Activated CD4-positive, alpha-beta T cell treated with anti-CD3 and anti-CD28 coated beads, Interleukin-2, amount 10 ng/mL, durations not matched to agents 24 days and 14 days (primary cell): Measurements from ENCODE around the gene ABCC1. TPM values are rescaled to one million over a fixed set of nuclear protein-coding genes. Genes with fewer than 3 reads are reported as not detected.
"Not testable (repeated sequence)": the region's sequence is repeated elsewhere in the genome, so short reads cannot be mapped to it uniquely, and the experiment has no call there.

Experiments
- DNase-seq: peaks from one replicate; pipeline ENCODE4 v3.0.0; 2022
- H3K27ac Mint-ChIP-seq: one replicate; pipeline ENCODE4 v1.8.0; 2022; ENCODE audit warnings: mild to moderate bottlenecking, mixed read lengths
- H3K27me3 Mint-ChIP-seq: one replicate; pipeline ENCODE4 v1.8.0; 2022; ENCODE audit warnings: mixed read lengths
- H3K36me3 Mint-ChIP-seq: one replicate; pipeline ENCODE4 v1.8.0; 2022; ENCODE audit warnings: low read depth, mild to moderate bottlenecking, mixed read lengths
- H3K4me1 Mint-ChIP-seq: one replicate; pipeline ENCODE4 v1.8.0; 2021; ENCODE audit warnings: mixed read lengths
- H3K4me3 Mint-ChIP-seq: one replicate; pipeline ENCODE4 v1.8.0; 2022; ENCODE audit warnings: mild to moderate bottlenecking, moderate library complexity, mixed read lengths
- H3K9me3 Mint-ChIP-seq: one replicate; pipeline ENCODE4 v1.8.0; 2021; ENCODE audit warnings: mixed read lengths
- intact Hi-C: fragments of 100-400 bp; cut with micrococcal nuclease; formaldehyde crosslinking; loops from one replicate; pipeline ENCODE4 v1.15.1; 2023
- total RNA-seq: library from RNA; stranded (reverse); gene quantifications from 2 replicates; pipeline ENCODE4 v1.2.3, GENCODE V29; 2022

The ABCC1 gene
- total RNA-seq, 1 donor from 2014 or later, result 92.2 TPM

- intact Hi-C loops, result no loop called here
- no peak overlapping the region for H3K4me3 Mint-ChIP-seq
- no peak for DNase-seq
- H3K4me1 Mint-ChIP-seq, result no peaks in the 10 kb centered on the region
- H3K27ac Mint-ChIP-seq, result no peak overlapping the region
- H3K36me3 Mint-ChIP-seq, result no peaks in the 10 kb centered on the region
- H3K27me3 Mint-ChIP-seq, result no peaks in the 10 kb centered on the region
- H3K9me3 Mint-ChIP-seq, result peaks cover 8% of the 10 kb centered on the region
These were observed 225.9 kb downstream of the ABCC1 start for GRCh38 chr16:16175296-16175695.

DNA sequence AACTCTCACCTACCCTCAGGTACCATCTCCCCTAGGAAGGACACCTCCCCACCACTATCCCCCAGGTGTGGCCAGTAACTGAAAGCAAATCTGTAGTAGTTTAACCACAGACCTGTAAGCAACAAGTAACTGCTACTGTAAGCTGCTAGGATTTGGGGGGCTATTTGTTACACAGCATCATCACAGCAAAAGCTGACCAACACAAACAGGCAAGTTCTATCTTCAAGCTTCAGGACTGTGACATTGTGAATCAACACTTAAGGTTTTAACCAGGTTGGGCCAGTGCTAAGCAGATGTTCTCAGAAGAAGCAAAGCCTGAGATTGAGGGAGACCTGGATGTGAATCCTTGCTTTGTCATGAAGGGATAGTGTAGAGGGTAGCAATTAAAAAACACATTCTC, 226.9 kb downstream of the ABCC1 start:
- H3K27ac Mint-ChIP-seq, result no peak overlapping the region
- H3K4me3 Mint-ChIP-seq, result no peak overlapping the region
- no peaks in the 10 kb centered on the region for H3K4me1 Mint-ChIP-seq
- DNase-seq, result no peak
- no peaks in the 10 kb centered on the region for H3K27me3 Mint-ChIP-seq
- intact Hi-C loops, result no loop called here
- H3K9me3 Mint-ChIP-seq, result peaks cover 8% of the 10 kb centered on the region
- no peaks in the 10 kb centered on the region for H3K36me3 Mint-ChIP-seq

GRCh38 chr16:16178455-16179162, 229.2 kb downstream of the ABCC1 start:
- Mint-ChIP-seq H3K4me3 (no peak overlapping the region), H3K36me3 (no peaks in the 10 kb centered on the region), H3K27me3 (no peaks in the 10 kb centered on the region), H3K27ac (no peak overlapping the region), H3K9me3 (peaks cover 8% of the 10 kb centered on the region), H3K4me1 (no peaks in the 10 kb centered on the region)
- intact Hi-C loops, result no loop called here
- no peak for DNase-seq

GRCh38 chr16:16181748-16182147, 232.3 kb downstream of the ABCC1 start:
- intact Hi-C loops, H3K27me3 Mint-ChIP-seq: not testable (repeated sequence)

GRCh38 chr16:16182918-16183317, 233.5 kb downstream of the ABCC1 start:
- DNase-seq, result no peak
- intact Hi-C loops, result no loop called here
- H3K9me3 Mint-ChIP-seq, result no peaks in the 10 kb centered on the region
- H3K4me3 Mint-ChIP-seq, result no peak overlapping the region
- H3K27me3 Mint-ChIP-seq, result no peaks in the 10 kb centered on the region
- no peaks in the 10 kb centered on the region for H3K36me3 Mint-ChIP-seq
- H3K4me1 Mint-ChIP-seq, result no peaks in the 10 kb centered on the region
- H3K27ac Mint-ChIP-seq, result no peak overlapping the region

More at GRCh38 chr16:16181748-16182147, 232.3 kb downstream of the ABCC1 start:
- not testable (repeated sequence) for H3K9me3 Mint-ChIP-seq, H3K4me1 Mint-ChIP-seq, H3K4me3 Mint-ChIP-seq, H3K27ac Mint-ChIP-seq, DNase-seq, H3K36me3 Mint-ChIP-seq

DNA sequence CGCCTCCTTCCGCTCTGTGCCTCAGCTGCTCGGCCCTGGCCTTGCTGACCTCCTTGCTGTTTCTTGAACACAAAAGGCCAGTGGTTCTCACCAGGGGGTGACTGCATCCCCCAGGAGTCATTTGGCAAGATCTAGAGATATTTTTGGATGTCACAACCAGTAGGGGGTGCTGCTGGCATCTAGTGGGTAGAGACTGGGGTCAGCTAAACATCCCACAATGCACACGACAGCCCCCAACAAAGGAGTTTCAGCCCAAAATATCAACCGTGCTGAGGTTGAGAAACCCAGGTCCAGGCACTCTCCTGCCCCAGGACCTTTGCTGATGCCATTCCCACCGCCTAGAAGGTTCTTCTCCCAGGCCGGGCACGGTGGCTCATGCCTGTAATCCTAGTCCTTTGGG, 234.1 kb downstream of the ABCC1 start:
- intact Hi-C loops, result no loop called here
- Mint-ChIP-seq H3K4me1 (no peaks in the 10 kb centered on the region), H3K27me3 (no peaks in the 10 kb centered on the region), H3K36me3 (no peaks in the 10 kb centered on the region), H3K27ac (no peak overlapping the region), H3K4me3 (no peak overlapping the region), H3K9me3 (no peaks in the 10 kb centered on the region)
- DNase-seq, result no peak

DNA sequence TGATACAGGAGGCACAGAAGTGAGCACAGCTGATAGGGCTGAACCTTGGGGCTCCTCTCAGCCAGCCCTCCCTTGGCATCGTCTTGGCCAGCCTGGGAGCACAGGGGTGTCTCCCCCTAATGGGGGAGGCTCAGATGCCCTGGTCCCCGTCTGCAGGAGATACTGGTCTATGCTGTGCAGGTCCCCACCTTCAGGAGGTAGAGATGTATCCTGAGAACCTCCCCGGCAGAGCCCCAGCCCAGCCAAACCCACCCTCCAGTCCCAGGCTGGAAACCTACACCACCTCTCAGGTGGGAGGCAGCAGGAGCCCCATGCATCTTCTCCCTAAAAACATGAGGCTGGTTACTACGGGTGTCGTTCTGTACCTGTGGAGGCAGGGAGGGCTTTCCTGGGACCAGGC, 235.2 kb downstream of the ABCC1 start:
- intact Hi-C loops, result no loop called here
- Mint-ChIP-seq H3K27me3 (peaks cover 2% of the 10 kb centered on the region), H3K36me3 (no peaks in the 10 kb centered on the region), H3K9me3 (no peaks in the 10 kb centered on the region), H3K4me1 (no peaks in the 10 kb centered on the region), H3K27ac (no peak overlapping the region), H3K4me3 (no peak overlapping the region)
- no peak for DNase-seq

DNA sequence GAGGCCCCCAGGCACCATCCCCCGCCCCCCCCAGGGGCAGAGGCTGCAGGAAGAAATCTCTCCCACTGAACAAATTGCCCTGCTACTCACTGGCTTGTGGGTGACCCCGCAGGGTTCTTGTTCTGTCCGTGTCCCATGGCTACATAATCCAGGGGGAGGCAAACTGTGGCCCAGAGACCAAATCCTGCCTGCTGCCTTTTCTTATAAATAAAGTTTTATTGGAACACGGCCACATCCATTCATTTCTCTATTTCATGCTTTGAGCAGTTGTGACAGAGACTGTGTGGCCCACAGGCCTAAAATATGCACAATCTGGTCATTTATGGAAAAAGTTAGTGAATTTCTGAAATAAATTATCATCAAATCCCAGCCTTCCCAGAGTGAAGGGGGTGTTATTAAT, 235.7 kb downstream of the ABCC1 start:
- intact Hi-C loops, result no loop called here
- no peaks in the 10 kb centered on the region for H3K9me3 Mint-ChIP-seq
- DNase-seq, result no peak
- H3K36me3 Mint-ChIP-seq, result no peaks in the 10 kb centered on the region
- H3K4me1 Mint-ChIP-seq, result no peaks in the 10 kb centered on the region
- no peak overlapping the region for H3K27ac Mint-ChIP-seq
- H3K4me3 Mint-ChIP-seq, result no peak overlapping the region
- peaks cover 2% of the 10 kb centered on the region for H3K27me3 Mint-ChIP-seq

DNA sequence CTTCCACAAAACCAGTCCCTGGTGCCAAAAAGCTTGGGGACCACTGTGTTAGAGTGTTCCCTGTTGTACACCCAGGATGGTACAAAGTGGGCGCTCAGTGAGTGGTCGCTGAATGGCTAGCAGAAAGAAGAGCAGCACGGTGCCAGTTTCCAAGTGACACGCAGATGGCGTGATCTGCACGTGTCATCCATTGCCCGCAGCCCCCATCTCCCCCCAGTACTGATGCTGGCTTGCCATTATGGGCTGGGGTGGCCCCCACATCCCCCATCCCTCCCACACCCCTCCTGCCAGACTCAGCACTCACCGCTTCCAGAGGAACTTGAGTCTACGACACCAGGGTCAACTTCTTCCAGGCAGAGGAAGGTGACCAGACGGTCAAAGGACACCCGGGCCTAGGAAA, 237.4 kb downstream of the ABCC1 start:
- Mint-ChIP-seq H3K27me3 (peaks cover 2% of the 10 kb centered on the region), H3K4me3 (no peak overlapping the region), H3K9me3 (no peaks in the 10 kb centered on the region), H3K27ac (no peak overlapping the region), H3K4me1 (no peaks in the 10 kb centered on the region), H3K36me3 (no peaks in the 10 kb centered on the region)
- intact Hi-C loops, result no loop called here
- DNase-seq, result no peak

DNA sequence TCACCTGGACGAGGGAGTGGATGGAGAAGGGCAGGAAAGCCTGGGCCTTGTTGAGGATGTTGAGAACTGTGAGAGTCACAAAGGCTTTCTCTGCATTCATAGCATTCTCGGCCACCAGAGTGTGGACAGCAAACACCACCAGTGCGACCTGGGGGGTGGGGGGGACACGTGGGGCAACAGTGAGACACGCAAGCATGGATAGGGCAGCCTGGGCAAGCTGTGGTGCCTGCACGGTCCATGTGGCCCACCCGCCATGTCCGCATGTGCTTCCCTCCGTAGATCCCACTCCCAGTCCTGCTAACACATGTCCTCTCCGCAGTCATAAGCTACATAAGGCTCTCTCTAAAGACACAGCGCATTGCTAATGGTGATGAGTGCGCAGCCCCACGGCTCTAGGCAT, 239.4 kb downstream of the ABCC1 start:
- DNase-seq, result no peak
- H3K4me3 Mint-ChIP-seq, result no peak overlapping the region
- H3K27ac Mint-ChIP-seq, result no peak overlapping the region
- no peaks in the 10 kb centered on the region for H3K9me3 Mint-ChIP-seq
- H3K27me3 Mint-ChIP-seq, result peaks cover 2% of the 10 kb centered on the region
- intact Hi-C loops, result no loop called here
- no peaks in the 10 kb centered on the region for H3K36me3 Mint-ChIP-seq
- no peaks in the 10 kb centered on the region for H3K4me1 Mint-ChIP-seq

- H3K27ac Mint-ChIP-seq, result no peak overlapping the region
- H3K4me1 Mint-ChIP-seq, result no peaks in the 10 kb centered on the region
- intact Hi-C loops, result no loop called here
- no peak overlapping the region for H3K4me3 Mint-ChIP-seq
- peaks cover 2% of the 10 kb centered on the region for H3K27me3 Mint-ChIP-seq
- H3K9me3 Mint-ChIP-seq, result no peaks in the 10 kb centered on the region
- no peak for DNase-seq
- no peaks in the 10 kb centered on the region for H3K36me3 Mint-ChIP-seq
These were observed 240.4 kb downstream of the ABCC1 start for GRCh38 chr16:16189842-16190241.

DNA sequence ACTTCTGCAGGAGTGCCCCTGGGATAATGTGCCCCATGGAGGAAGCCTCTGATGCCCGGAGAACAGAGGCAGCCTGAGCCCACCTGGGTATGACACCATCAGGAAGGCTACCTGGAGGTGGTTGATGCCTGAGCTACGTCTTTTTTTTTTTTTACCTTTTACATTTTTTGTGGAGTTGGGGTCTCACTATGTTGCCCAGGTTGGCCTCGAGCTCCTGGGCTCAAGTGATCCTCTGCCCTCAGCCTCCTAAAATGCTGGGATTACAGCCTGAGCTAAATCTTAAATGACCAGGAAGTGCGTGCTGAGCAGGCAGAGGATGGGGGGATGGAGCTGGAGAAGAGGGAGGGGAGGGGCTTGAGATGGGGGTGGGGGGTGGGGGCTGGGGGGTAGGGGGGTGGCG, 241.1 kb downstream of the ABCC1 start:
- H3K4me3 Mint-ChIP-seq, result no peak overlapping the region
- DNase-seq, result no peak

DNA sequence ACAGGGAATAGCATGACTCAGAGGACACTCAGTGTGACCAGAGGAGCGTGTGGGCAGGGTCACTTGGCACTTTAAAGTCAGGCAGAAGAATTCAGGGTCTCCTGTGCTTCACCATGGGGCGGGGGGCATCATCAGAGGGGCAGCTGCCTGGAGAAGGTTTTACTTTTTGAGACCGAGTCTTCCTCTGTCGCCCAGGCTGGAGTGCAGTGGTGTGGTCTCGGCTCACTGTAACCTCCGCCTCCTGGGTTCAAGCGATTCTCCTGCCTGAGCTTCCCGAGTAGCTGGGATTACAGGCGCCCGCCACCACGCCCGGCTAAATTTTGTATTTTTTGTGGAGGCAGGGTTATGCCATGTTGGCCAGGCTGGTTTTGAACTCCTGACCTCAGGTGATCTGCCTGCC, 241.6 kb downstream of the ABCC1 start:
- H3K9me3 Mint-ChIP-seq, H3K4me3 Mint-ChIP-seq, H3K4me1 Mint-ChIP-seq, DNase-seq, H3K27me3 Mint-ChIP-seq, H3K27ac Mint-ChIP-seq, intact Hi-C loops, H3K36me3 Mint-ChIP-seq: not testable (repeated sequence)

More for the DNA sequence above, 241.1 kb downstream of the ABCC1 start:
- H3K36me3 Mint-ChIP-seq, result no peaks in the 10 kb centered on the region
- H3K27ac Mint-ChIP-seq, result no peak overlapping the region
- H3K4me1 Mint-ChIP-seq, result no peaks in the 10 kb centered on the region
- H3K9me3 Mint-ChIP-seq, result no peaks in the 10 kb centered on the region
- intact Hi-C loops, result no loop called here
- H3K27me3 Mint-ChIP-seq, result peaks cover 3% of the 10 kb centered on the region

- no peak overlapping the region for H3K27ac Mint-ChIP-seq
These were observed 242.2 kb downstream of the ABCC1 start for GRCh38 chr16:16191493-16192167.

More at GRCh38 chr16:16191493-16192167, 242.2 kb downstream of the ABCC1 start:
- Mint-ChIP-seq H3K36me3 (no peaks in the 10 kb centered on the region), H3K4me1 (peaks cover 1% of the 10 kb centered on the region), H3K4me3 (no peak overlapping the region), H3K9me3 (no peaks in the 10 kb centered on the region), H3K27me3 (peaks cover 3% of the 10 kb centered on the region)
- intact Hi-C loops, result no loop called here
- no peak for DNase-seq
